ENCODE results near the gene CD2AP. TPM values are rescaled to one million over a fixed set of nuclear protein-coding genes. Genes with fewer than 3 reads are reported as not detected.

Gene CD2AP
- total and polyA plus RNA-seq, 2 of the 8 experiments (the other 6 are each of a cell fraction or from before 2014, with no cell fraction given) = 8.6 to 75.6 TPM

- peak overlapping the region; percentile 36; the same call in 1 of the 2 replicates for H2AFZ ChIP-seq (ENCODE audit: low read length)
- no peaks in the 10 kb centered on the region for H4K20me1 ChIP-seq (replicated peaks in 1 of 2; ENCODE audit: control insufficient read depth in 1 of 2, insufficient read depth in 2 of 2, low read length in 2 of 2)
- H3K36me3 ChIP-seq (ENCODE audit: control insufficient read depth in 2 of 4, insufficient read depth in 4 of 4, low read length in 3 of 4) = no peaks in the 10 kb centered on the region
- no peak overlapping the region for H4K91ac ChIP-seq (replicated peaks; ENCODE audit: insufficient read length, low read length)
- no peak overlapping the region for H2AK5ac ChIP-seq (ENCODE audit: low read depth, low read length)
- no peaks in the 10 kb centered on the region for H3K4me1 ChIP-seq (replicated peaks in 1 of 4; ENCODE audit: control insufficient read depth in 3 of 4, insufficient read depth in 4 of 4, low read length in 3 of 4)
- H2BK5ac ChIP-seq (ENCODE audit: low read depth, low read length) = no peak overlapping the region
- no peak overlapping the region for H2BK120ac ChIP-seq (replicated peaks; ENCODE audit: low read depth, low read length)
- no peak overlapping the region for H3K4ac ChIP-seq (replicated peaks; ENCODE audit: insufficient read length, low read depth, low read length)
- no peak overlapping the region for H2BK20ac ChIP-seq (ENCODE audit: low read length)
- no peak overlapping the region for H3K4me2 ChIP-seq (ENCODE audit: insufficient read depth in 1 of 2, low read depth in 2 of 2, low read length in 2 of 2)
- H3K56ac ChIP-seq (replicated peaks; ENCODE audit: insufficient read length, low read depth, low read length) = no peak overlapping the region
- H3K79me2 ChIP-seq (ENCODE audit: control insufficient read depth in 1 of 2, insufficient read depth in 2 of 2, low read length in 2 of 2) = no peaks in the 10 kb centered on the region
- H2BK15ac ChIP-seq (ENCODE audit: low read length) = no peak overlapping the region
- H3K4me3 ChIP-seq (ENCODE audit: extremely low read depth in 1 of 4, insufficient read depth in 2 of 4, low read depth in 3 of 4, low read length in 4 of 4) = no peak overlapping the region
- H3K23me2 ChIP-seq (ENCODE audit: low read depth, low read length) = no peaks in the 10 kb centered on the region
- no peak overlapping the region for H4K8ac ChIP-seq (ENCODE audit: extremely low read depth, insufficient read depth, low read length)
- CTCF ChIA-PET (ENCODE audit: partially characterized antibody) = no interaction called here
- no peak overlapping the region for H2BK12ac ChIP-seq (ENCODE audit: low read depth, low read length)
- DNase-seq (ENCODE audit: low read depth in 1 of 2, low spot score in 2 of 2) (no peak), FAIRE-seq (no peak)
- POLR2A ChIA-PET (ENCODE audit: partially characterized antibody) = interaction anchor here (2.7 kb wide), 1 partner anchor 13 kb away, joined by 16 read pairs; the partner anchor contains the start of gene CD2AP
- H3K9me3 ChIP-seq (ENCODE audit: insufficient read depth in 2 of 2, low read depth in 1 of 2, low read length in 1 of 2) = no peaks in the 10 kb centered on the region
- no peak overlapping the region for H3K27ac ChIP-seq (ENCODE audit: low read depth, low read length)
- 55% methylated on average over 1 of the region's 1 CpG; no CpG with 5 or more reads in 1 of the 2 experiments for WGBS, 2 experiments (ENCODE audit: extremely low coverage in 1 of 2, insufficient coverage in 1 of 2, insufficient read length in 1 of 2, insufficient replicate concordance in 2 of 2, low coverage in 1 of 2, low lambda C conversion rate in 2 of 2, missing lambda C conversion rate in 1 of 2)
- no peak overlapping the region for H3K9ac ChIP-seq (replicated peaks in 1 of 4; ENCODE audit: extremely low read depth in 1 of 4, low read depth in 3 of 4, low read length in 3 of 4)
- no peak for TF ChIP-seq RBBP5 (IDR thresholded peaks at IDR 0.05; ENCODE audit: borderline replicate concordance, low read depth, low read length)
- no peak for TF ChIP-seq RAD21 (IDR thresholded peaks at IDR 0.05 in 1 of 2, conservative IDR thresholded peaks at IDR 0.05 in 1 of 2; ENCODE audit: low read depth in 2 of 2, low read length in 2 of 2)
- no peak for TF ChIP-seq HDAC6 (IDR thresholded peaks at IDR 0.05; ENCODE audit: low read depth, low read length)
- no peak for TF ChIP-seq ATF3 (IDR thresholded peaks at IDR 0.05; ENCODE audit: insufficient read depth, low read depth, low read length)
- TF ChIP-seq POLR2A (IDR thresholded peaks at IDR 0.05; ENCODE audit: control extremely low read depth in 1 of 2, low read depth in 2 of 2, low read length in 2 of 2) = no peak
- H3K79me1 ChIP-seq (ENCODE audit: low read depth, low read length) = no peaks in the 10 kb centered on the region
- no peak overlapping the region for H3K18ac ChIP-seq (ENCODE audit: extremely low read depth, low read length)
- no peaks in the 10 kb centered on the region for H3K27me3 ChIP-seq (replicated peaks in 1 of 4; ENCODE audit: control insufficient read depth in 3 of 4, extremely low read depth in 1 of 4, insufficient read depth in 3 of 4, low read length in 3 of 4)
- H3K14ac ChIP-seq (ENCODE audit: insufficient read length) = no peak overlapping the region
- no peak overlapping the region for H4K5ac ChIP-seq (ENCODE audit: insufficient read length, low read depth, low read length)
- H3K23ac ChIP-seq (ENCODE audit: insufficient read length) = no peak overlapping the region
Observed at GRCh38 chr6:47465117-47465516, 12.5 kb upstream of the CD2AP start.
